HepG2 (cell line): ENCODE data around the gene ENTPD2. TPM values are rescaled to one million over a fixed set of nuclear protein-coding genes. Genes with fewer than 3 reads are reported as not detected.

ENCODE experiments used
- ATAC-seq: fragments of 200-7000 bp; cut with Tn5 transposase; 3 replicates; pipeline ENCODE4 v1.9.1; 2020; ENCODE audit warnings: mild to moderate bottlenecking, moderate library complexity
- BruUV-seq: library from RNA; stranded (reverse); fragments of 400-500 nt; replicated peaks from 2 replicates; lab custom pipeline; 2021; lab: Mats Ljungman, UMichigan
- CTCF ChIA-PET: fragments of 300-600 bp; formaldehyde crosslinking; extraction: SDS; loops from one replicate; lab custom pipeline; 2021; ENCODE audit warnings: low total read pairs, inconsistent platforms, low intra/inter-chr PET ratio; lab: Yijun Ruan, JAX
- POLR2A ChIA-PET: fragments of 350-600 bp; sonication (Branson Sonifier 250); formaldehyde crosslinking; loops from one replicate; lab custom pipeline; 2020; ENCODE audit warnings: antibody characterized with exemption, inconsistent platforms; lab: Yijun Ruan, JAX
- DNase-seq: peaks from one replicate; pipeline ENCODE4 v3.0.0-alpha.2; 2015; ENCODE audit warnings: low spot score
- FAIRE-seq: peaks from 3 replicates; lab custom pipeline; 2011; peaks lifted over from hg19 to GRCh38; lab: Jason Lieb, UNC
- H2AFZ ChIP-seq: one replicate; pipeline ENCODE4 v1.6.1; 2011; ENCODE audit warnings: low read length, inconsistent platforms
- H3K27ac ChIP-seq: fragments of 300-600 bp; 3 replicates; pipeline ENCODE4 v1.8.0; 2011; ENCODE audit warnings: mixed run types, mild to moderate bottlenecking, mixed read lengths, low read length, inconsistent platforms; ENCODE audit not compliant: insufficient read depth; ENCODE audit errors: extremely low read length
- H3K27me3 ChIP-seq, 2 experiments: fragments of 200-600 bp in 1 of 2; 2 replicates in 1 of 2; 3 replicates in 1 of 2; pipeline versions ENCODE4 v1.6.0 to v1.8.0; 2011; ENCODE audit warnings: low read length in 2 of 2, mild to moderate bottlenecking in 2 of 2, moderate library complexity in 2 of 2, inconsistent platforms in 1 of 2; ENCODE audit not compliant: insufficient read depth in 2 of 2, control insufficient read depth in 1 of 2
- H3K36me3 ChIP-seq, 2 experiments: fragments of 200-600 bp in 1 of 2; replicated peaks in 1 of 2; 2 replicates in 1 of 2; 3 replicates in 1 of 2; pipeline versions ENCODE4 v1.5.1 to v1.8.0; 2011; ENCODE audit warnings: low read length in 2 of 2, inconsistent platforms in 1 of 2; ENCODE audit not compliant: insufficient read depth in 2 of 2, control insufficient read depth in 1 of 2
- H3K4me1 ChIP-seq: 2 replicates; pipeline ENCODE4 v1.5.1; 2012; ENCODE audit warnings: low read length, inconsistent platforms; ENCODE audit not compliant: insufficient read depth
- H3K4me2 ChIP-seq: 2 replicates; pipeline ENCODE4 v1.6.0; 2011; ENCODE audit warnings: low read depth, low read length, inconsistent platforms
- H3K4me3 ChIP-seq, 3 experiments: fragments of 200-600 bp in 1 of 3; sonication (generic), shearing (Covaris generic) in 1 of 3; replicated peaks in 1 of 3; 2 replicates each; pipeline ENCODE4 v1.5.1; 2011 to 2016; ENCODE audit warnings: low read length in 3 of 3, inconsistent platforms in 2 of 3, low read depth in 2 of 3, mild to moderate bottlenecking in 2 of 3, control low read depth in 1 of 3, mixed read lengths in 1 of 3; ENCODE audit not compliant: insufficient read depth in 1 of 3
- H3K79me2 ChIP-seq: one replicate; pipeline ENCODE4 v1.6.1; 2011; ENCODE audit warnings: low read length, inconsistent platforms; ENCODE audit not compliant: insufficient read depth
- H3K9ac ChIP-seq: 2 replicates; pipeline ENCODE4 v1.6.0; 2011; ENCODE audit warnings: mild to moderate bottlenecking, low read depth, low read length, inconsistent platforms; ENCODE audit not compliant: insufficient read depth
- H3K9me3 ChIP-seq: 2 replicates; pipeline ENCODE4 v1.5.1; 2012; ENCODE audit warnings: mild to moderate bottlenecking, low read length
- H4K20me1 ChIP-seq: 2 replicates; pipeline ENCODE4 v1.6.0; 2011; ENCODE audit warnings: inconsistent platforms, mild to moderate bottlenecking, low read length, moderate library complexity; ENCODE audit not compliant: insufficient read depth
- EZH2 ChIP-seq: conservative IDR thresholded peaks from 2 replicates; pipeline ENCODE4 v1.6.1; 2012; ENCODE audit warnings: mild to moderate bottlenecking, low read depth, low read length, moderate library complexity
- HBP1 ChIP-seq: IDR thresholded peaks from 2 replicates; pipeline ENCODE4 v1.6.1; 2016; ENCODE audit warnings: low read depth, control low read depth
- KLF9 ChIP-seq: IDR thresholded peaks from 2 replicates; pipeline ENCODE4 v1.6.1; 2016; ENCODE audit warnings: low read depth
- MAZ ChIP-seq, 2 experiments: sonication (generic) in 1 of 2; formaldehyde crosslinking in 1 of 2; IDR thresholded peaks; 2 replicates each; pipeline versions ENCODE4 v1.5.0 to v1.6.1; 2012 to 2020; ENCODE audit warnings: low read depth in 2 of 2, mild to moderate bottlenecking in 2 of 2, borderline replicate concordance in 1 of 2, improper control_type of control experiment in 1 of 2, low read length in 1 of 2, missing genetic modification reagents in 1 of 2, moderate library complexity in 1 of 2
- PCBP2 ChIP-seq: fragments of 200-400 bp; formaldehyde crosslinking; optimal IDR thresholded peaks from 2 replicates; pipeline ENCODE3; 2018; ENCODE audit warnings: low read length, low read depth; ENCODE audit not compliant: poor library complexity, severe bottlenecking
- PREB ChIP-seq: sonication (generic); formaldehyde crosslinking; IDR thresholded peaks from 2 replicates; pipeline ENCODE4 v1.4.0; 2020; ENCODE audit warnings: missing genetic modification reagents
- RFX5 ChIP-seq: IDR thresholded peaks from 2 replicates; pipeline ENCODE4 v1.6.1; 2011; ENCODE audit warnings: low read depth, low read length, improper control_type of control experiment
- SAFB2 ChIP-seq: sonication (generic); formaldehyde crosslinking; IDR thresholded peaks from 2 replicates; pipeline ENCODE4 v1.5.1; 2020; ENCODE audit warnings: missing genetic modification reagents, low read depth, mild to moderate bottlenecking, borderline replicate concordance
- TCF12 ChIP-seq, 2 experiments: fragments of 450-650 bp in 1 of 2; sonication (generic) in 1 of 2; formaldehyde crosslinking in 1 of 2; IDR thresholded peaks; 2 replicates each; pipeline versions ENCODE4 v1.6.1 to v1.8.0; 2017 to 2022; ENCODE audit warnings: antibody characterized with exemption in 1 of 2, mild to moderate bottlenecking in 1 of 2, missing genetic modification reagents in 1 of 2, moderate library complexity in 1 of 2
- TEAD3 ChIP-seq: optimal IDR thresholded peaks from 2 replicates; pipeline ENCODE3; 2016; ENCODE audit warnings: borderline replicate concordance
- XRCC5 ChIP-seq: fragments of 200-400 bp; formaldehyde crosslinking; optimal IDR thresholded peaks from 2 replicates; pipeline ENCODE3; 2017; ENCODE audit warnings: mild to moderate bottlenecking, low read length
- YY1 ChIP-seq: IDR thresholded peaks from 2 replicates; pipeline ENCODE4 v1.6.1; 2011; ENCODE audit warnings: low read length, low read depth, moderate library complexity, mild to moderate bottlenecking; ENCODE audit not compliant: insufficient read depth, insufficient replicate concordance
- ZNF251 ChIP-seq: sonication (generic); formaldehyde crosslinking; IDR thresholded peaks from 2 replicates; pipeline ENCODE4 v1.9.0; 2021; ENCODE audit warnings: mild to moderate bottlenecking, missing genetic modification reagents
- ZNF784 ChIP-seq: sonication (generic); formaldehyde crosslinking; IDR thresholded peaks from 2 replicates; pipeline ENCODE4 v1.5.1; 2020; ENCODE audit warnings: missing genetic modification reagents, mild to moderate bottlenecking, borderline replicate concordance
- ZSCAN22 ChIP-seq: sonication (generic); formaldehyde crosslinking; IDR thresholded peaks from 2 replicates; pipeline ENCODE4 v1.4.0; 2020; ENCODE audit warnings: mild to moderate bottlenecking, missing genetic modification reagents
- ZSCAN5A ChIP-seq: sonication (generic); formaldehyde crosslinking; IDR thresholded peaks from 2 replicates; pipeline ENCODE4 v1.8.0; 2022; ENCODE audit warnings: mild to moderate bottlenecking, missing genetic modification reagents, borderline replicate concordance
- WGBS: methylation state at CpG from one replicate; pipeline ENCODE4 v1.1.6; 2017; ENCODE audit warnings: low lambda C conversion rate; 5-methylcytosine and 5-hydroxymethylcytosine counted together
- in situ Hi-C: cut with HindIII; loops from 2 replicates; pipeline ENCODE4 v1.10.0; 2017; ENCODE audit warnings: low pct_unique_long_range_greater_than_20kb; ENCODE audit not compliant: extremely low pct_ligation_motif_present
- intact Hi-C: fragments of 100-400 bp; cut with micrococcal nuclease; formaldehyde crosslinking; loops from one replicate; pipeline ENCODE4 v1.10.0; 2022; ENCODE audit not compliant: unreplicated experiment
- polyA plus RNA-seq, 8 experiments: library from polyadenylated mRNA; depleted of rRNA in 3 of 8; stranded (reverse) in 7 of 8; unstranded in 1 of 8; fragments of >200 nt; fragmentation: Illumina TruSeq in 4 of 8; extraction: Trizol in 4 of 8; gene quantifications; 2 replicates each; pipeline versions ENCODE4 v1.2.1 to v1.2.3, GENCODE V29; 2011 to 2016; ENCODE audit warnings: low read depth in 4 of 8, missing spikeins in 1 of 8, mixed read lengths in 1 of 8; ENCODE audit not compliant: insufficient read depth in 1 of 8
- total RNA-seq, 5 experiments: library from RNA; depleted of rRNA; stranded (reverse); fragments of >200 nt; fragmentation: Illumina TruSeq; extraction: Trizol; gene quantifications; 2 replicates each; pipeline ENCODE4 v1.2.3, GENCODE V29; 2016; ENCODE audit warnings: low read depth in 1 of 5
- TF ChIP-seq, protein P1 (sequence below): sonication (generic); formaldehyde crosslinking; IDR thresholded peaks from 2 replicates; pipeline ENCODE4 v1.8.1; 2023; ENCODE audit warnings: missing genetic modification reagents, mild to moderate bottlenecking, borderline replicate concordance
- TF ChIP-seq, protein P2 (sequence below): fragments of 450-650 bp; IDR thresholded peaks from 2 replicates; pipeline ENCODE4 v1.6.1; 2017

Gene ENTPD2
- total and polyA plus RNA-seq, 2 of the 13 experiments (the other 11 are each of a cell fraction or from before 2014, with no cell fraction given), result 0.95 to 3.2 TPM

DNA sequence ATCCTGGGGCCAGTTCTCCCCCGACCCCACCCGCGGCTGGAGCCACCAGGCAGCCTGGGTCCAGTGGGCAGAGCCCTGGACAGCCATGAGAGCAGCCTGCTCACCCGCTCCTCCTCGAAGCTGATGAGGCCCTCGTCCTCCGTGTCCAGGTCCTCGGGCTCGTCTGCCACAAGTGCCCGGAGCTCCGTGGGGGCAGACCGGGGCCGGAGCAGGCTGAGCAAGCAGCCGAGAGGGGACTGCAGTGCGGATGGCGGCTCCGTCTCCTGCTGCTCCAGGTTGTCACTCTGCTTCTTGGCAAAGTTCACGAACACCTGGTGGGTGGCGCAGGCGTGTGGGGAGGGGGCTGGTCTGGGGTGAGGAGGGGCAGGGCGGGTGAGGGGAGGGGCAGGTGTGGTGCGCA lies 45.5 kb downstream of the ENTPD2 start:
- Histone ChIP-seq H3K27me3 (no peaks in the 10 kb centered on the region), H3K36me3 (no peaks in the 10 kb centered on the region), H3K9me3 (peaks cover 4% of the 10 kb centered on the region; the same call in 1 of the 2 replicates), H3K4me2 (no peak overlapping the region), H4K20me1 (no peaks in the 10 kb centered on the region), H2AFZ (no peak overlapping the region), H3K27ac (no peak overlapping the region), H3K4me3 (no peak overlapping the region)
- intact Hi-C loops, result no loop called here
- ATAC-seq (no peak), DNase-seq (no peak), FAIRE-seq (no peak)
- POLR2A ChIA-PET, result no interaction called here
- BruUV-seq, result no TSS peak
- 90% methylated on average over 14 of the region's 22 CpGs for WGBS
- TF ChIP-seq ZNF251 (CRISPR knock-in tag) (no peak), SAFB2 (CRISPR knock-in tag) (no peak), PREB (CRISPR knock-in tag) (no peak), TEAD3 (no peak), KLF9 (CRISPR knock-in tag) (no peak), HBP1 (no peak), EZH2 (no peak), ZSCAN5A (CRISPR knock-in tag) (no peak), TCF12 (IDR thresholded peaks at IDR 0.05) (no peak), TCF12 (CRISPR knock-in tag; IDR thresholded peaks at IDR 0.05) (no peak), PCBP2 (no peak), YY1 (no peak), ZNF784 (CRISPR knock-in tag) (no peak), MAZ (IDR thresholded peaks at IDR 0.05; ENCODE audit: borderline replicate concordance, low read depth, low read length) (no peak), MAZ (CRISPR knock-in tag; IDR thresholded peaks at IDR 0.05; ENCODE audit: low read depth) (no peak), ZSCAN22 (CRISPR knock-in tag) (no peak), RFX5 (no peak), XRCC5 (no peak)
- TF ChIP-seq, protein P1, sequence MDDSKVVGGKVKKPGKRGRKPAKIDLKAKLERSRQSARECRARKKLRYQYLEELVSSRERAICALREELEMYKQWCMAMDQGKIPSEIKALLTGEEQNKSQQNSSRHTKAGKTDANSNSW (CRISPR knock-in tag), result no peak
- TF ChIP-seq, protein P2, sequence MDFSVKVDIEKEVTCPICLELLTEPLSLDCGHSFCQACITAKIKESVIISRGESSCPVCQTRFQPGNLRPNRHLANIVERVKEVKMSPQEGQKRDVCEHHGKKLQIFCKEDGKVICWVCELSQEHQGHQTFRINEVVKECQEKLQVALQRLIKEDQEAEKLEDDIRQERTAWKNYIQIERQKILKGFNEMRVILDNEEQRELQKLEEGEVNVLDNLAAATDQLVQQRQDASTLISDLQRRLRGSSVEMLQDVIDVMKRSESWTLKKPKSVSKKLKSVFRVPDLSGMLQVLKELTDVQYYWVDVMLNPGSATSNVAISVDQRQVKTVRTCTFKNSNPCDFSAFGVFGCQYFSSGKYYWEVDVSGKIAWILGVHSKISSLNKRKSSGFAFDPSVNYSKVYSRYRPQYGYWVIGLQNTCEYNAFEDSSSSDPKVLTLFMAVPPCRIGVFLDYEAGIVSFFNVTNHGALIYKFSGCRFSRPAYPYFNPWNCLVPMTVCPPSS, result no peak
- TF ChIP-seq, all 625 proteins: peak for 0
- Histone ChIP-seq H3K9ac (no peak overlapping the region), H3K79me2 (no peaks in the 10 kb centered on the region), H3K4me1 (no peaks in the 10 kb centered on the region)
- CTCF ChIA-PET, result no interaction called here
- in situ Hi-C loops, result no loop called here
